Pancreas (tissue), 10 donors: ENCODE measurements around the gene MAP3K20. TPM values are rescaled to one million over a fixed set of nuclear protein-coding genes. Genes with fewer than 3 reads are reported as not detected.

Experiments
- ATAC-seq, 4 donors: fragments of 200-7000 bp; cut with Tn5 transposase; one replicate each; pipeline versions ENCODE4 v1.8.0 to v1.9.1; 2020; ENCODE audit warnings: mild to moderate bottlenecking in 4 of 4, moderate library complexity in 4 of 4
- DNase-seq, 6 donors: peaks; one replicate each; pipeline ENCODE4 v3.0.0-alpha.2; 2020
- FAIRE-seq: peaks from 2 replicates; lab custom pipeline; 2012; peaks lifted over from hg19 to GRCh38; lab: Jason Lieb, UNC
- H3K27ac ChIP-seq, 4 donors: fragments of 200-600 bp; sonication (generic); 1 replicate in 3 of 4; 2 replicates in 1 of 4; pipeline versions ENCODE4 v1.5.0 to v1.8.0; 2020
- H3K27me3 ChIP-seq, 4 donors: fragments of 200-600 bp; one replicate each; pipeline ENCODE4 v1.8.0; 2021
- H3K36me3 ChIP-seq, 3 donors: fragments of 200-600 bp; sonication (generic) in 1 of 3; one replicate each; pipeline versions ENCODE4 v1.5.0 to v1.8.0; 2020 to 2021
- H3K4me1 ChIP-seq, 3 donors: fragments of 200-600 bp; one replicate each; pipeline ENCODE4 v1.8.0; 2021
- H3K4me3 ChIP-seq, 4 donors: fragments of 200-600 bp; sonication (generic) in 2 of 4; one replicate each; pipeline versions ENCODE4 v1.5.0 to v1.8.0; 2020 to 2021
- H3K9me3 ChIP-seq, 4 donors: fragments of 200-600 bp; one replicate each; pipeline ENCODE4 v1.8.0; 2021
- WGBS, 2 donors: extraction: QIAGEN DNeasy Blood & Tissue Kit; methylation state at CpG; one replicate each; pipeline ENCODE4 v1.1.7; 2013; 5-methylcytosine and 5-hydroxymethylcytosine counted together
- intact Hi-C, 3 donors: fragments of 100-400 bp; cut with DNase I; formaldehyde crosslinking; loops; one replicate each; pipeline versions ENCODE4 v1.11.1 to v1.14.2; 2022
- polyA plus RNA-seq, 2 donors: library from polyadenylated mRNA; stranded (reverse); fragments of 200-250 nt; gene quantifications; one replicate each; pipeline ENCODE4 v1.2.3, GENCODE V29; 2013
- total RNA-seq, 6 donors: library from RNA; stranded (reverse); fragmentation: NEBNext Ultra II Directional in 4 of 6; extraction: Animal tissue kit (Norgen Biotek cat#: 25700) in 4 of 6; gene quantifications; one replicate each; pipeline versions ENCODE4 v1.2.1 to v1.2.4, GENCODE V29; 2021 to 2023
- TF ChIP-seq, protein P1 (sequence below), 4 donors: fragments of 200-600 bp; sonication (generic) in 3 of 4; IDR thresholded peaks; one replicate each; pipeline versions ENCODE4 v1.5.0 to v1.8.0; 2021; ENCODE audit warnings: antibody characterized with exemption in 4 of 4
- donor health status: healthy with polysubstance abuse.
- donor health status: DM: no; HTN: no; CAD: no; lungs with moderate emphysema.
- donor health status: DM: no; HTN: no; CAD: no.
- donor health status: control.
- donor health status: control.
- donor health status: Bipolar disorder and iron deficiency.
- donor health status: DM: yes; HTN: yes; CAD: no.
- donor health status: DM: no; HTN: no; CAD: no.
- donor health status: DM: no; HTN: no; CAD: no.
- donor health status: DM: yes; HTN: yes; CAD: no.

The MAP3K20 gene
- total and polyA plus RNA-seq, 8 donors = 4.1 to 23.7 (median 8.2) TPM

DNA sequence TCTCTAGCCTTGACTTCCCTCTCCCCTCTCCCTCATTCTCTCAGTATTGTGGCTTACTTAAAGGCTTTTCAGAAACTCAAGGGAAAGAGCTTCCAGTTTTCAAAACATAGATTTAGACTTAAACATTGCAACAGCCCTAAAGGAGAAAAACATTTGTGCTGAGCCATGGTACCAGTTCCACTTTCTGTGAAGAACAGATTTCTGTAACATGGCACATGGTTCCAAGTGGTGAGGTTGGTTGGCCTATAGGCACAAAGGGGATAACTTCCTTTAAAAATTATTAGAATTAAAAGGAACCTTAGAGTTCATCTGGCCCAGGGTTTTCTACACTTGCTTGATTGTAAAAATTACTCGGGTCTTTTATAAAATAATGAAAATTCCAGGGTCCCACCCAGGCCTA is 140.4 kb downstream of the MAP3K20 start:
- FAIRE-seq = no peak
- no peak for ATAC-seq
- 96 to 99% methylated on average over 1 of the region's 1 CpG for WGBS, 2 donors
- Histone ChIP-seq H3K36me3 (no peaks in the 10 kb centered on the region), H3K27me3 (no peaks in the 10 kb centered on the region), H3K4me1 (peaks cover 0 to 18% (median 7%) of the 10 kb centered on the region in 3 donors), H3K27ac (no peak overlapping the region), H3K9me3 (no peaks in the 10 kb centered on the region), H3K4me3 (no peak overlapping the region)
- DNase-seq = no peak
- intact Hi-C loops = loop anchor here in 2 of 3 donors (5.0 to 10.0 kb wide), 2 partner anchors 189 to 191 kb away; no protein-coding TSS in a partner anchor
- TF ChIP-seq, protein P1, sequence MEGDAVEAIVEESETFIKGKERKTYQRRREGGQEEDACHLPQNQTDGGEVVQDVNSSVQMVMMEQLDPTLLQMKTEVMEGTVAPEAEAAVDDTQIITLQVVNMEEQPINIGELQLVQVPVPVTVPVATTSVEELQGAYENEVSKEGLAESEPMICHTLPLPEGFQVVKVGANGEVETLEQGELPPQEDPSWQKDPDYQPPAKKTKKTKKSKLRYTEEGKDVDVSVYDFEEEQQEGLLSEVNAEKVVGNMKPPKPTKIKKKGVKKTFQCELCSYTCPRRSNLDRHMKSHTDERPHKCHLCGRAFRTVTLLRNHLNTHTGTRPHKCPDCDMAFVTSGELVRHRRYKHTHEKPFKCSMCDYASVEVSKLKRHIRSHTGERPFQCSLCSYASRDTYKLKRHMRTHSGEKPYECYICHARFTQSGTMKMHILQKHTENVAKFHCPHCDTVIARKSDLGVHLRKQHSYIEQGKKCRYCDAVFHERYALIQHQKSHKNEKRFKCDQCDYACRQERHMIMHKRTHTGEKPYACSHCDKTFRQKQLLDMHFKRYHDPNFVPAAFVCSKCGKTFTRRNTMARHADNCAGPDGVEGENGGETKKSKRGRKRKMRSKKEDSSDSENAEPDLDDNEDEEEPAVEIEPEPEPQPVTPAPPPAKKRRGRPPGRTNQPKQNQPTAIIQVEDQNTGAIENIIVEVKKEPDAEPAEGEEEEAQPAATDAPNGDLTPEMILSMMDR (IDR thresholded peaks at IDR 0.05) = no peak

DNA sequence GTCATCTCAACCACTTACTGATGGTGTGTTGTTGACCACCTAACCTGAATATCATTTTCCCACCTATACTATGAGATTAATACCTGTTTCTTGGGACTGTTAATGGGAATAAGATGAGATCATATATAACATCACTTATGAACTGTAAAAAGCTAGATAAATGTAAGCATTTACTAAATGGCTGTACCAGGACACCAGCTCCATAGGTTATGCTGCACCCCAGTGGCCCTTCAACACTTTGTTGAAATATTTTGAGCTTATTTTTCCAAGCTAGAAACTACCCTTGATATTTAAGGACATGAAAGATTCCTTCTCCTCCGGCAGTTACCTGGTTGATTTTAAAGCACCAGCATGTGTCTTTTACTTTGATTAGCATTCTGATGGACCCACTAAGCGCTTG is 141.0 kb downstream of the MAP3K20 start:
- ATAC-seq = peak in 1 of 4 donors; percentile 17
- H3K27me3 ChIP-seq = no peaks in the 10 kb centered on the region
- peaks cover 0 to 18% (median 7%) of the 10 kb centered on the region in 3 donors for H3K4me1 ChIP-seq
- no peak for FAIRE-seq
- 93 to 94% methylated on average over 2 of the region's 2 CpGs for WGBS, 2 donors
- DNase-seq = no peak
- TF ChIP-seq, protein P1 (IDR thresholded peaks at IDR 0.05) = no peak
- no peak overlapping the region for H3K27ac ChIP-seq
- no peaks in the 10 kb centered on the region for H3K36me3 ChIP-seq
- no peak overlapping the region for H3K4me3 ChIP-seq
- intact Hi-C loops = loop anchor here in 2 of 3 donors (5.0 to 10.0 kb wide), 2 partner anchors 189 to 192 kb away; no protein-coding TSS in a partner anchor
- no peaks in the 10 kb centered on the region for H3K9me3 ChIP-seq

DNA sequence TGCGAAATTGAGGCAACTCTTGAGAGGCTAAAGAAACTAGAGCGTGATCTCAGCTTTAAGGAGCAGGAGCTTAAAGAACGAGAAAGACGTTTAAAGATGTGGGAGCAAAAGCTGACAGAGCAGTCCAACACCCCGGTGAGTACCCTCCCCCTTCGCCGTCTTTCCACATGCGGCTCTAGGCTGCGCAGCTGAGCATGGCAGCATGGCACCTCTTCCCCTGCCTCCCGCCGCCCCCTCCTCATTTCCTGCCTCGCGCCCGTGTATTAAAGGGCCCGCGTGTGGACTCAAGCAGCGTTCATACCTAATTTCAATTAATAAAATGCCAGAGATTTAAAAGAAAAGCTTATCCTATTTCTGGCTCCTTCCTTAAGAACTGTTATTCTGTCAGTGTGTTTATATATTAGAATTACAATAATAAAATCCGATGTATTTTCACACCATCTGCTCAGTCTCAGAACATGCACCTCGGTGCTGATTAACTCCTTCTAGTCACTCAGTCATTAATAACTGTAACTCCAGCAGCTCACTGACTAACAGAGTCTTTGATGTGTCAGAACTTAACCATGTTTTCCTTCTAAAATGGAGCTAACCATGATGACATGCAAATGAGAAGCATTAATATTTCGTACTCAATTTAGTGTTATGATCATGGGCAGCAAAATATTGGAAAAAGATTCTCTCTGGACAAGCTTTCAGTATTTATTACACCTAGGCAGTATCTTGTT is 141.6 kb downstream of the MAP3K20 start:
- TF ChIP-seq, protein P1 (IDR thresholded peaks at IDR 0.05) = no peak
- Histone ChIP-seq H3K9me3 (no peaks in the 10 kb centered on the region), H3K4me3 (no peak overlapping the region), H3K4me1 (peaks cover 0 to 18% (median 7%) of the 10 kb centered on the region in 3 donors), H3K36me3 (no peaks in the 10 kb centered on the region), H3K27ac (no peak overlapping the region), H3K27me3 (no peaks in the 10 kb centered on the region)
- FAIRE-seq (no peak), DNase-seq (no peak), ATAC-seq (peak in 2 of 4 donors; percentile 55)
- intact Hi-C loops = loop anchor here in 2 of 3 donors (5.0 to 10.0 kb wide), 2 partner anchors 190 to 192 kb away; no protein-coding TSS in a partner anchor
- 71 to 78% methylated on average over 20 of the region's 20 CpGs for WGBS, 2 donors

DNA sequence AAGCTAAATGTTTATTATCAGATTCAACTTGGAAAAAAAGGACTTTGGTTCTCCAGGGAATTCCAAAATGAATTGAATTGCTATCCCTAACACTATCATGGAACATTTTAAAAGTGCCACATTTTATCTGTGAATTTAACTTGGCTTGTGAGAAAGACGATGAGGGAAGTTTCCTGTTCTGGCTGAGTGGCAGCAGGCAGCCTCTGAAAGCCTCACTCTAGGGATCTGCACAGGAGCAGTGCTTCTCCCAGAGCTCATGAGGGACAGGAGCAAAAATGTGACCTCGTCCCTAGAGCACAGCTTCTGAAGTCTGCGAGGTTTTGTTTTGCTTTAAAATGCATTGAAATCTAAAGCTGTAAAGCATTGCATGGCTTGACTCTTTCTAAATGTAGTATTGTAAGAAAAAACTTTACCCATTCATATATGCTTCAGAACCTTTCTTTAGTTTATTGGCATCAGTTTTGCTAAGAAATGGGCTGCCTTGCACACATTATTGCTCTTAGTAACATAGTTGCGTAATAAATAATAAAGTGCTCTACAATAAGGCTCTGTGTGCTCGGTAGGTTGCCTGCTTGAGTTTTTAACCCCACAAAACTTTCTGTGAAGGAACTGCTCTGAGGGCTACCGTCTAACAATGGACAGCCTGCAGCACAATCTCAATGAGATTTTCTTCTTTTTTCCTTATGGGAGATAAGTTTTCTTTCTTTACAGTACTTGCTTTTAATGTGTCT is 142.8 kb downstream of the MAP3K20 start:
- Histone ChIP-seq H3K4me3 (no peak overlapping the region), H3K4me1 (peaks cover 7 to 25% (median 10%) of the 10 kb centered on the region in 3 donors), H3K9me3 (no peaks in the 10 kb centered on the region), H3K36me3 (no peaks in the 10 kb centered on the region), H3K27me3 (no peaks in the 10 kb centered on the region), H3K27ac (peak overlapping the region in 2 of 4 donors; percentile 25 to 30)
- FAIRE-seq (no peak), ATAC-seq (peak; percentile 55 to 73 (median 64)), DNase-seq (no peak)
- TF ChIP-seq, protein P1 (IDR thresholded peaks at IDR 0.05) = no peak
- 19 to 26% methylated on average over 6 of the region's 6 CpGs for WGBS, 2 donors
- intact Hi-C loops = loop anchor here in 2 of 3 donors (5.0 to 10.0 kb wide), 2 partner anchors 191 to 194 kb away; no protein-coding TSS in a partner anchor
